HG03565 (cell line): ENCODE measurements around the gene CBL.
A peak's percentile ranks its signal among the peaks of the same experiment; 100 is the strongest.
"Not testable (repeated sequence)": the region's sequence is repeated elsewhere in the genome, so short reads cannot be mapped to it uniquely, and the experiment has no call there.

ENCODE experiments used
- ATAC-seq: cut with Tn5 transposase; IDR thresholded peaks from one replicate; pipeline ENCODE4 v1.9.1; 2021; ENCODE audit warnings: mild to moderate bottlenecking, moderate library complexity; ENCODE audit not compliant: unreplicated experiment

Gene CBL

GRCh38 chr11:119181677-119182412 is 24.3 kb upstream of the CBL start:
- no peak for ATAC-seq

GRCh38 chr11:119184399-119184798 is 21.7 kb upstream of the CBL start:
- ATAC-seq: not testable (repeated sequence)

GRCh38 chr11:119185981-119186634 is 20.0 kb upstream of the CBL start:
- ATAC-seq: no peak

- ATAC-seq: no peak
Measured at GRCh38 chr11:119187123-119187892, 18.8 kb upstream of the CBL start.

- no peak for ATAC-seq
Measured at GRCh38 chr11:119188067-119188466, 18.1 kb upstream of the CBL start.

- no peak for ATAC-seq
Measured at GRCh38 chr11:119188887-119189286, 17.3 kb upstream of the CBL start.

GRCh38 chr11:119189393-119189792 is 16.7 kb upstream of the CBL start:
- no peak for ATAC-seq

- no peak for ATAC-seq
Measured at GRCh38 chr11:119190531-119190930, 15.6 kb upstream of the CBL start.

- not testable (repeated sequence) for ATAC-seq
Measured at GRCh38 chr11:119191265-119191664, 14.9 kb upstream of the CBL start.

- ATAC-seq: no peak
Measured at GRCh38 chr11:119192111-119192510, 14.0 kb upstream of the CBL start.

GRCh38 chr11:119193001-119193400 is 13.1 kb upstream of the CBL start:
- ATAC-seq: no peak

- ATAC-seq: no peak
Measured at GRCh38 chr11:119193626-119194025, 12.5 kb upstream of the CBL start.

- no peak for ATAC-seq
Measured at GRCh38 chr11:119194811-119195440, 11.2 kb upstream of the CBL start.

GRCh38 chr11:119195680-119196079 is 10.5 kb upstream of the CBL start:
- ATAC-seq: no peak

GRCh38 chr11:119196833-119197483 is 9.2 kb upstream of the CBL start:
- ATAC-seq: peak; percentile 45

- ATAC-seq: no peak
Measured at GRCh38 chr11:119198925-119199324, 7.2 kb upstream of the CBL start.

GRCh38 chr11:119201236-119201635 is 4.9 kb upstream of the CBL start:
- not testable (repeated sequence) for ATAC-seq

- ATAC-seq: no peak
Measured at GRCh38 chr11:119202554-119202953, 3.6 kb upstream of the CBL start.

- ATAC-seq: no peak
Measured at GRCh38 chr11:119204066-119204465, 2.1 kb upstream of the CBL start.

- ATAC-seq: no peak
Measured at GRCh38 chr11:119205080-119205479, 1.1 kb upstream of the CBL start.
